HG02981 (cell line): ENCODE data around the gene CBLC.
"Not testable (repeated sequence)": the region's sequence is repeated elsewhere in the genome, so short reads cannot be mapped to it uniquely, and the experiment has no call there.

ENCODE experiments used
- ATAC-seq: cut with Tn5 transposase; IDR thresholded peaks from one replicate; pipeline ENCODE4 v1.9.1; 2021; ENCODE audit warnings: mild to moderate bottlenecking, moderate library complexity; ENCODE audit not compliant: unreplicated experiment

Gene CBLC

GRCh38 chr19:44818466-44819031 is 40.9 kb downstream of the CBLC start:
- ATAC-seq: no peak

- no peak for ATAC-seq
Observed at GRCh38 chr19:44819246-44819832, 41.6 kb downstream of the CBLC start.

- ATAC-seq: no peak
Observed at GRCh38 chr19:44820648-44821609, 43.2 kb downstream of the CBLC start.

- ATAC-seq: no peak
Observed at GRCh38 chr19:44822177-44822576, 44.5 kb downstream of the CBLC start.

- ATAC-seq: no peak
Observed at GRCh38 chr19:44822670-44823372, 45.1 kb downstream of the CBLC start.

- ATAC-seq: no peak
Observed at GRCh38 chr19:44823373-44823698, 45.6 kb downstream of the CBLC start.

GRCh38 chr19:44824761-44825160 is 47.1 kb downstream of the CBLC start:
- no peak for ATAC-seq

GRCh38 chr19:44832875-44833274 is 55.2 kb downstream of the CBLC start:
- not testable (repeated sequence) for ATAC-seq

GRCh38 chr19:44834399-44834798 is 56.7 kb downstream of the CBLC start:
- ATAC-seq: not testable (repeated sequence)

GRCh38 chr19:44839276-44839675 is 61.6 kb downstream of the CBLC start:
- ATAC-seq: no peak

- no peak for ATAC-seq
Observed at GRCh38 chr19:44840811-44841210, 63.1 kb downstream of the CBLC start.

- ATAC-seq: no peak
Observed at GRCh38 chr19:44841231-44841630, 63.5 kb downstream of the CBLC start.

GRCh38 chr19:44845286-44845611 is 67.6 kb downstream of the CBLC start:
- no peak for ATAC-seq

GRCh38 chr19:44845612-44846454 is 68.1 kb downstream of the CBLC start, which contains the start of gene NECTIN2:
Gene NECTIN2, plus strand, starts transcription at chr19:44846297. Its CDS starts 229 bp downstream, at chr19:44846526.
- ATAC-seq: peak; percentile 49

GRCh38 chr19:44846455-44847143 is 68.9 kb downstream of the CBLC start:
- no peak for ATAC-seq

GRCh38 chr19:44847144-44848035 is 69.7 kb downstream of the CBLC start:
- ATAC-seq: no peak

- ATAC-seq: no peak
Observed at GRCh38 chr19:44848036-44848811, 70.5 kb downstream of the CBLC start.

GRCh38 chr19:44848812-44849447 is 71.2 kb downstream of the CBLC start:
- no peak for ATAC-seq
